WI38 (cell line): Measurements from ENCODE around the gene NDUFA1.

ENCODE experiments used
- H3K4me3 ChIP-seq: 2 replicates; pipeline ENCODE4 v1.5.1; 2011; ENCODE audit warnings: low read depth, mild to moderate bottlenecking, control low read depth, low read length
- CTCF ChIP-seq: IDR thresholded peaks from 2 replicates; pipeline ENCODE4 v1.5.1; 2012; ENCODE audit warnings: low read depth, mild to moderate bottlenecking, control low read depth, low read length

The NDUFA1 gene

GRCh38 chrX:119870626-119871131 lies 953 bp upstream of the NDUFA1 start:
- no peak for TF ChIP-seq CTCF
- peak overlapping the region; percentile 77 for H3K4me3 ChIP-seq

- peak overlapping the region; percentile 77 for H3K4me3 ChIP-seq
- no peak for TF ChIP-seq CTCF
Measured at GRCh38 chrX:119871245-119871598, 410 bp upstream of the NDUFA1 start.

- TF ChIP-seq CTCF: no peak
- no peak overlapping the region for H3K4me3 ChIP-seq
Measured at GRCh38 chrX:119878740-119879139, 7.1 kb downstream of the NDUFA1 start.

- no peak for TF ChIP-seq CTCF
- no peak overlapping the region for H3K4me3 ChIP-seq
Measured at GRCh38 chrX:119880076-119880475, 8.4 kb downstream of the NDUFA1 start.

- H3K4me3 ChIP-seq: no peak overlapping the region
- TF ChIP-seq CTCF: peak; percentile 67
Measured at GRCh38 chrX:119880552-119881437, 9.2 kb downstream of the NDUFA1 start.

GRCh38 chrX:119885554-119886428 lies 14.2 kb downstream of the NDUFA1 start:
- H3K4me3 ChIP-seq: no peak overlapping the region

More at GRCh38 chrX:119885554-119886428, 14.2 kb downstream of the NDUFA1 start:
- TF ChIP-seq CTCF: no peak
